ENCODE data around the gene CHCHD4. TPM values are rescaled to one million over a fixed set of nuclear protein-coding genes. Genes with fewer than 3 reads are reported as not detected.

CHCHD4 gene
- total RNA-seq, 1 donor = 6.7 TPM

DNA sequence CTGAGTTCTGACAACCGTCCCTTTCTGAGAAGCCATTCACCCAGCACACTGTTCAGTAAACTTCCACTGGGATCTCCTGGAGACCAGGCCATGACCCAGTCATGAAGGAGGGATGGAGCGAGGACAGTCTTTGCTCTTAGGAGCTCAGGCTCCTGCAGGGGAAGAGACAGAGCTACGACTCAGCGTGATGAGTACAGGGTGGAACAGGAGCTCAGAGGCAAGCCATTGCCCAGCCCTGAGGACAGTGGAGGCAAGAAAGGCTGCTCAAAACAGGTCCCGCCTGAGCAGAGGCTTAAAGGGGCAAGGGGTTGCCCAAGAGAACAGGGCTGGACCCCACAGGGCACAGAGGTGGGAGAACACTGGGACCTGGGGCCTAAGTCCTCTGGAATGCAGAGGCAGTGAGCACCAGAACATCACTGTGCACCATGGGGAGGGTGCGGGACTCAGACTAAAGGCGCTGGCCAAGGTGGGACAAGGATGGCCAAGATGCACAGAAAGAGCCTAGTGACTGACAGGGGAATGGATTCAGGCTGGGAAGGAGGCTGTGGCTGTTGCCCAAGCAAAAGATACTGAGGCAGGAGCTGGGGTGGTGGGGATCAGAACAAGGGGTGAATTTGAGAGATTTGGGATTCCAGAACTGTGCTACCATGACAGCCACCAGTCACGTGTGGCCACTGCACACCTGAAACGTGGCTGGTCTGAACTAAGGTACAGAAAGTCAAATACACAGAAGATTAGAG lies 26.0 kb upstream of the CHCHD4 start:
- no peak for DNase-seq (ENCODE audit: low read depth in 2 of 3, low spot score in 2 of 3)

DNA sequence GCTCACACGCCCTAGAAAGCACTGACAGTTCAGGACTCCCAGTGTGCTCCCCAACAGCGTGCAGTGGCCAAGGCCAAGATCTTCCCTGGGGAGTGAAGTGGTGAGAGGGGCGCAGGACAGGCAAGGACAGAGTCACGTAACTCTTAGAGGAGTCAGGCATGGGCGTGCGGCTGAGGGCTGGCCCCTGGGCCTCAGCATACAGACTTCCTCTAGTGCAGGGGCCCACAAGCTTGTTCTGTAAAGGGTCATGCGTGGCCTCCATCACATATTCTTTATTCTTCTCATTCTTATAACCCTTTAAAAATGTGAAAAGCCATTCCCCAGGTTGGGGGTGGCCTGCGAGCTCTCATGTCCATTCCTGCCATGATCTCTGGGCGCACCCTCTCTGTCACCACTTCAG lies 25.4 kb upstream of the CHCHD4 start:
- DNase-seq (ENCODE audit: low read depth in 2 of 3, low spot score in 2 of 3) = no peak

DNA sequence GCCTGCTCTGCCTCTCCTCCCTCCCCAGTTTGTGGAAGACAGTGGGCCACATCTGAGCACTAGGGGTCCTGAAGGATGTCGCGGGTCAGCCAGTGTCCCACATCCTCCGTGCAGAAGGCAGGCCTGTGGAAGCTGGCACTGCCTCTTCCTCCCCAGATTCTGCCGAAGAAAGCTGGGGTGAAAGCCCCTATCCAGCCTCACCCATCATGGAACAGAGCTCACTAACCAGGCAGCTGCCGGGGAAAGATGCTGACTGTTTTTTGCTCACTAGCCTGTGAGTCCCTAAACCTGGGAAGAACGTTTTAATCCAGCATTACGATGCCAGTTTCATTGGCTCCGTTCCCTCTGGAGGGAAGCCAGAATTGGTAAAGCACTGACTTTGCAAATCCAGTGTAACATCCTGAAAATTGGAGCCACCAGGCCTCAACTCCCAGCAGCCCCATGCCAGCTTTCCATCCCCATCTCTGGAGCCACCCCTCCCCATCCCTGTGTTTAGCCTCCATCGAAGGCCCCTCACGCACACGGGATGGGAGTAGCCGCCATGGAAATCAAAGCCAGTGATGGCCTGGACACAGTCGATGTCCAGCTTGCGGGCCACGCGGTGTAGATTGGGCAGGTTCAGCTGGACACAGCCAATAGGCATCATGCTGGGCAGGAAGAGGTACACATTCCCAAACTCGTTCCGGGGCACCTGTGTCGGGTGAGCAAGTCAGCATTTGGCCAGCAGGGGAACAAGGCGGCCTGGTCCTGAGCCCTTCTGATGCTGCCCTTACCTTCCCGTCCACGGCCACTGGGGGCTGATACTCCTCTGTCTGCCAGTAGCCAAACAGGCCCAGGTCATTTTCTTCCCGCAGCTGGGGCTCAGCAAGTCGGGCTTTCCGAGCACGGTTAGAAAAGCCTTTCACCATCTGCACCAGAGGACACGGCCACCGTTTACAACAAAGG lies 23.6 kb upstream of the CHCHD4 start:
- DNase-seq (ENCODE audit: low read depth in 2 of 3, low spot score in 2 of 3) = peak in 1 of 3 donors; percentile 16

DNA sequence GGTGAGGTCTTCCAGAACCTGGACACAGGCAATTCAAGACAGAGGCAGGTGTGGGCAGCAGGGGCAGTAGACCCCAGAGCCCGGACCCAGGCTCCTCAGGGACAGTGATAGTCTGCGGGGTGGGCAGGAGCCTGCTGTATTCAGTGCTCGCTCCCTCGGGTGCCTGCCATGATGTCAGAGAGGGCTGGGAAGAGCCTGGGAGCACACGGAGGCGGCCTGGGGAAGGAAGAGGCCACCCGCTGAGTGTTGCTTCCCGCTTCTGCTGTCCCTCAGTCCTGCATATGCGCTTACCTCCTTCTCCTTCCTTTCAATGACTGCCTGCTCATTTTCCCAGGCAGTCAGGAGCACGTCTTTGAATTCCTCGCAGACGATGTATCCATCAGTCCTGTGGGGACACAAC lies 22.9 kb upstream of the CHCHD4 start:
- DNase-seq (ENCODE audit: low read depth in 2 of 3, low spot score in 2 of 3) = no peak

DNA sequence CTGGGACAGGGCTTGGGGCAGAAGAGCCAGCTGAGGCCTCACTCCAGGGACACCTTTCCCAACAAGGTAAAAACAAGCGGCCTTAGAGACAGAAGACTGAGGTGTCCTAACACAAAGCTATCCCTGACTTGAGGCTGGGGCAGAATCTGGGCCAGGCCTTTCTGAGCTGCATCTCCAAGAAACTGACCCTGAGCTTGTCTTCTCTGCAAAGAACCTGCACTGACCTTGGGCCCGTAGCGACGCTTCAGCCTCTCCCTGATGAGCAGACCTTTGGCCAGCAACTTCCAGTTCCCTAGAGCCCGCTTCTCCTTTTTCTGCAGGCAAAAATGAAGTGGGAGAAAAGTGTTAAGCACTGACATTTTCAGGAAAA lies 22.4 kb upstream of the CHCHD4 start:
- no peak for DNase-seq (ENCODE audit: low read depth in 2 of 3, low spot score in 2 of 3)

DNA sequence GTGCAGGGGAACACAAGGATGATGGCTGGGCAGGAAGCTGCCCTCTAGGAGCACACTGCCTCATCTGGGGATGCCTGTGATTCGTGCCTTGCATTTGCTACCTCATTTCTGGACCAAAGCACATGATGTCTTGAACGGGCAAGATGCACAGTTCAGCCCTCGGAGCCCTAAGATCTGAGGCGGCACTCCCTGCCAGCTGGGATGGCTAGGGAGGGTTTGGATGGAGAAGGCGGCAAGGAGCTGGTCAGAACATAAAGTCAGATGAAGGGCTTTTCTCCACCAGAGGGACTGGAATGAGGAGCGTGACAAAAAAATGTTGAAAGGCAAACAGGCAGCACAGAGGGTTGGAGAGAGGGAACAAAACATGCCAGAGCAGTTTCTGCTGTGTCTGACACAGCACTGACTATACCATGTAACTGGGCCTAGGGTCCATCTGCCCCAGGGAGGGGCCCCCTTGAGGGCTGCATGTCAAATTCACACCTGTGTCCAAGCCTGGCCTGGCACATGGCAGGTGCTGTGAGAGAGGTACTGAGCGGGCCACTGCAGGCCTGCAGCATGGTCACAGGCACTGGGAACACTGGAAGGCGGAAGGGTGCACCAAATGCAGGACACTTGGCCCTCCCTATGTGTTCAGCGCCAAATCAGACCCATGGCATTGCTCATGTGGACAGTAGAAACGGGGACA lies 21.9 kb upstream of the CHCHD4 start:
- no peak for DNase-seq (ENCODE audit: low read depth in 2 of 3, low spot score in 2 of 3)

DNA sequence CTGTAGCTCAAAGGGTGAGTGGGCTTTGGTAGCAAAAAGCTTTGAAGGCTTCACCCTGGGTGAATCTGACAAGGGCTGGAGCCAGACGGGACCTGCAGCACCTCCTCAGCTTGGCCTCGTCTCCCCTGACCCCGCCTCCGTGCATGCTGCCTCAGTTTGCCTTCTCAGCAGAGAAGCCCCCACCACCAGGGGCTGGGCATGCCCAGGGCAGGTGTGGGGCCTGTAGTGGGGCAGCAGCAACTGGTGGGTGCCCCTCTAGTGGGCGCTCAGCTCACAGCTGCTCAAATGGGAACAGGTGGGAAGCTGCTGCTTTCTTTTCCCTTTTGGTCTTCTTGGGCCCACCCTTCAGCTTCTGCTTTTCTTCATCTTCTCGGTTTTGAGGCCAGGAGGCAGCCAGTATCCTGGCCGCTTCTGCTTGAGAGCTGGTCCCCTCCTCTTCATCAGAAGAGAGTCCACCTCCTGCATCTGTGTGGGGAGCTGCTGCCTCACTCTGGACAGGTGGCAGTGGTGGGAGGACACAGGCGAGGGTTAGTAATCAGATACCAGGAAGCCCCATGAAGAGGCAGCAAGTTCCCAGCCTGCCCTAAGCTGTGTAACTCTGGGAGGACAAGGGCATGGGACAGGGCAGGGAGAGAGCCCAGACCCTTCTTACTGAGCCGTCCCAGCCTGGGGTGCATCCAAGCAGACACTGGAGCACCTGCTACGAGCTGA lies 21.2 kb upstream of the CHCHD4 start:
- peak in 1 of 3 donors; percentile 20 for DNase-seq (ENCODE audit: low read depth in 2 of 3, low spot score in 2 of 3)

DNA sequence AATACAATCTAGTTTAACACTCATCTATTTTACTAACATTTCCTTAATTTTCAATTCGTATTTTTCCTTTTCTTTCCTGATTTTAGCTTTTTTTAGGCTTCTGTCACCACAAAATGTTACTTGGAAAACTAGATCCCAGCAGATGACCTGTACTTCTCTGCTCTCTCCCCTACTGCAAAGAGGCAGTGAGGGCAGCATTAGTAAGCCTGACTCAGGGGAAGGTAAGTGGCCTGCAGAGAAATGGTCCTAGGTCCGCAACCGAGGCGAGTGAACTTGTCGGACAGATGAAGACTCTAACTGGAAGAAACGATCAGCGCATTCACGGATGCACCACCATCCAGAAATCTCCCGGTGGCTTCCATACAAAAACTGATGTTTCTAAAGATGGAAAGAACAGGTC lies 20.6 kb upstream of the CHCHD4 start:
- DNase-seq (ENCODE audit: low read depth in 2 of 3, low spot score in 2 of 3) = no peak

DNA sequence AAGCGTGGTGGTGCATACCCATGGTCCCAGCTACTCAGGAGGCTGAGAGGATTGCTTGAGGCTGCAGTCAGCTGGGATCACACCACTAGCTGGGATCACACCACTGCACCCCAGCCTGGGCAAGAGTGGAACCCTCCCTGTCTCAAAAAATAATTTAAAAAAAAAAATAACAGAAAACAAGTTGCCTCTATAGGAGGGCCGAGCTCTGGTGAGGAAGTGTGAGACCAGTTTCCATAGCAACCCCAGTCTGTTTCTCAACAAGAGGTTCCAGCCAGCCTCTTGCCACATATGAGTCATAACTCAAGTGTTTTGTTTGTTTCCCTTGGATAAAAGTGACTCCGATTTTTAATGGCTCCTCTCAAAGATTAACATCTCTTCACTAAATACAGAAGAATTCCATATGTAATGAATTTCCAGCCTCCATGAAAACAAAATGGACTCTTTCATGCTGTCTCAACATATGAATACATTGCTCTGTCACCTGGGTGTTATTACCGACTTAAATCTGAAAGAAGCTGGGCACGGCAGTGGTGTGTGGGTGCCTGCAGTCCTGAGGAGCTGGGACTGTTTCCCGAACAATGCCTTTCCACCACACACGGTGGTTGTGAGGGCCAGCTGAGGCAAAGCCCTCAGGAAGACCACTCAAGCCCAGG lies 19.9 kb upstream of the CHCHD4 start:
- peak; percentile 63 to 97 (median 95) for DNase-seq (ENCODE audit: low read depth in 2 of 3, low spot score in 2 of 3)

DNA sequence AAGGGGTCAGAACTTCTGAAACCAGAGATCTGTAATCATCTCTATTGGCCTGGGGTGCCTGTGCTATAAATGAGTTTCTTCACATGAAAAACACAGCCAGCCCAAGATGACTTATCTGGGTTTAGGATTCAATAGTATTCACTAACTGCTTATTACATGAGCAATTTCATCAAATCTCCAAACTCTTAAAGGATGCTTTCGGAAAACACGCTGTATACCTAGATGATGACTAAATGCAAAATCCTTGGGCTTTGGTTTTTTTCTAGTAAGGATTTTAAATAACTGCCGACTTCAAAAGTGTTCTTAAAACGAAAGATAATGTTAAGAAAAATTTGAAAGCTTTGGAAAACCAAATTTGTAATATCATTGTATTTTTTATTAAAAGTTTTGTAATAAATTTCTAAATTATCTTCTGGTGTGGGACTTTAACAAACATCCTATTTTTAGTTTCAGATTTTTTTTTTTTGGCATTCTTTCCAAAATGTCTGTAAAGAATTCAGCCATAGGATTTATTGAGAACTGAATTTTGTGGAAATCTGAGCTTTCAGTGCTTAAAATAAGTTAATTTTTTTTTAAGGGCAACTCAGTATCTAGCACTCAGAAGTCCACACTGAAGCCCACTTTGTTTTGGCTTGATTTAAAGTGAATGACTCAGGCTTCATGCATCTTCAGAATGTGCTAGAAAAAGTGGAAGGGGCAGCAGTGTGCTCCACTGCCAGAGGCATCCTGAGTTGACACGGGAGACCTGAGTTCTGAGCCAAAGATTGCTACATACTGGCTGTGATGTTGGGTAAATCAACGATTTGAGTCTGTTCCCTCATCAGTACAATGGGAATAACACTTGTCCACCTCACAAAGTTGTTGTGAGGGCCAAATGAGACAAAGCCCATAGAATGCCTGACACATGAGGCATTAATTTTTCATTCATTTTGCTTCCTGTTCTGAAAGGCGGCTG lies 18.9 kb upstream of the CHCHD4 start:
- DNase-seq (ENCODE audit: low read depth in 2 of 3, low spot score in 2 of 3) = peak in 1 of 3 donors; percentile 31

DNA sequence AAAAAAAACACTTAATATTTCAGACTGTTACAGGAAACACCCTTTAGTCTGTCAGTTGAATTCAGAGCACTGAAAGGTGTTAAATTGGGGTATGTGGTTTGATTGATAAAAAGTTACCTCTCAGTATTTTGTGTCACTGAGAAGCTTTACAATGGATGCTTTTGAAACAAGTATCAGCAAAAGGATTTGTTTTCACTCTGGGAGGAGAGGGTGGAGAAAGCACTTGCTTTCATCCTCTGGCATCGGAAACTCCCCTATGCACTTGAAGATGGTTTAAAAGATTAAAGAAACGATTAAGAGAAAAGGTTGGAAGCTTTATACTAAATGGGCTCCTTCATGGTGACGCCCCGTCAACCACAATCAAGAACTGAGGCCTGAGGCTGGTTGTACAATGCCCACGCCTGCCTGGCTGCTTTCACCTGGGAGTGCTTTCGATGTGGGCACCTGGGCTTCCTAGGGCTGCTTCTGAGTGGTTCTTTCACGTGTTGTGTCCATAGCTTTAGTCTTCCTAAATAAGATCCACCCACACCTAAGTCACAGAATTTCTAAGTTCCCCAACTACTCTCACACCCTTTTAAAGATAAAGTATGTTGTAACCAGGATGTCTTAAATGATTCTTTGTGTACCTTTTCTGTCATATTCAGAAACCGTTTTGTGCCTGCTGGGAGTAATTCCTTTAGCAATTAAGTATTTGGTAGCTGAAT lies 18.0 kb upstream of the CHCHD4 start:
- peak in 1 of 3 donors; percentile 54 for DNase-seq (ENCODE audit: low read depth in 2 of 3, low spot score in 2 of 3)

DNA sequence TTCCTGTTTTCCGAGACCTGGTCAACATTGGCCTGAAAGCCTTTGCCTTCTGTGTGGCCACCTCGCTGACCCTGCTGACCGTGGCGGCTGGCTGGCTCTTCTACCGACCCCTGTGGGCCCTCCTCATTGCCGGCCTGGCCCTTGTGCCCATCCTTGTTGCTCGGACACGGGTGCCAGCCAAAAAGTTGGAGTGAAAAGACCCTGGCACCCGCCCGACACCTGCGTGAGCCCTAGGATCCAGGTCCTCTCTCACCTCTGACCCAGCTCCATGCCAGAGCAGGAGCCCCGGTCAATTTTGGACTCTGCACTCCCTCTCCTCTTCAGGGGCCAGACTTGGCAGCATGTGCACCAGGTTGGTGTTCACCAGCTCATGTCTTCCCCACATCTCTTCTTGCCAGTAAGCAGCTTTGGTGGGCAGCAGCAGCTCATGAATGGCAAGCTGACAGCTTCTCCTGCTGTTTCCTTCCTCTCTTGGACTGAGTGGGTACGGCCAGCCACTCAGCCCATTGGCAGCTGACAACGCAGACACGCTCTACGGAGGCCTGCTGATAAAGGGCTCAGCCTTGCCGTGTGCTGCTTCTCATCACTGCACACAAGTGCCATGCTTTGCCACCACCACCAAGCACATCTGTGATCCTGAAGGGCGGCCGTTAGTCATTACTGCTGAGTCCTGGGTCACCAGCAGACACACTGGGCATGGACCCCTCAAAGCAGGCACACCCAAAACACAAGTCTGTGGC lies 17.1 kb upstream of the CHCHD4 start:
- DNase-seq (ENCODE audit: low read depth in 2 of 3, low spot score in 2 of 3) = peak in 1 of 3 donors; percentile 67

DNA sequence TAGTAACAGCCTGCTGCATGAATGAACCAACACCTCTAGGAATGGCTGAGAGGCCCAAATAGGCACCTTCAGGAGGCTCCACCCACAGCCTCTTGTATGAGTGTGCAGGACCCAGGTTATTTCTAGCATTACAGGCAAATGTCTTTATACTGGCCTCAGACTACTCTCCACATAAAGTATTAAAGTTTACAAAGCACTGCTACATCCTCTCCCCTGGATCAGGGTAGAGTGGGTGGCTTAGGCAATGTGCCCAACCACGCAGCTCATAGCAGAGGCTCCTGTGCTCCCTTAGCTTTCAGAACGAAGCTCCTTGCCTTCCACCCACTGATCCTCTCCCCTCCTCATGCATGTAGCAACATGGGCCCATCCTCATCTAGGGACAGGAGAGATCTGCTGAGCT lies 16.5 kb upstream of the CHCHD4 start:
- no peak for DNase-seq (ENCODE audit: low read depth in 2 of 3, low spot score in 2 of 3)

DNA sequence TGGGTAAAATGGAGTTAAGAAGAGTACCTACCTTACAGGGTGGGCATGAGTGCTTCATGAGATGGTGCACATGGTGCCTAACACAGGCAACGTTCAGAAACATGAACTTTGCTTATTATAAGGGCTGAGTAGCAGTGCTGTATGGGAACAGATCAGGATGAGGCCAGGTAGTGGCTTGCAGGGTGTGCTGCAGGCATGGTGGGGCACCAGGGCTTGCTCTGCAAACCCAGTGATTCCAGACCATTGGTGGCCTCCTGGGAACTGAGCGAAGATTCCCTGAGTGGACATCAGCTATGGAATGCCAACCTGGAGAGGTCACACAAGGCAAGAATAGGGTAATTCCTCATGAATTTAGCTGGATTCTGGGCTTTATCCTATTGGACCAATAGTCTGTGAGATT lies 16.0 kb upstream of the CHCHD4 start:
- DNase-seq (ENCODE audit: low read depth in 2 of 3, low spot score in 2 of 3) = no peak

DNA sequence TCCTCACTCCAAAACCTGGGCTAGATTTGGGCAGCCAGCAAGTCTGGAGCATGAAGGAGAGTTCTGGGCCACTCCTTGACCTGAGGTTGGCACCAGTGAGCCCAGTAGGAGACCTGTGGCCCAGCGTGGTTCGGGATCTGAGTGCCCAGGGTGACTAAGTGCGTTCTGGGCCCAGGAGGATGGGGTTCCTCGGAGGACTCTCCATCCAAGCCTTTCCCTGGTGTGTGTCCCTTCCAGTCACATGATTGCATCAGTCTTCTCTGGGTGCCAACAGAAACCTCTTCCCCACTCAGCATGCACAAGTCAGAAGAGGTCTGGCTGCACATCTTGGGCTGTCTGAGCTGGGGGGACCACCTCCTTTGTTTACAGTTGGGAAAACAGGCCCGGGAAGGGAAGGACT lies 15.1 kb upstream of the CHCHD4 start:
- no peak for DNase-seq (ENCODE audit: low read depth in 2 of 3, low spot score in 2 of 3)

DNA sequence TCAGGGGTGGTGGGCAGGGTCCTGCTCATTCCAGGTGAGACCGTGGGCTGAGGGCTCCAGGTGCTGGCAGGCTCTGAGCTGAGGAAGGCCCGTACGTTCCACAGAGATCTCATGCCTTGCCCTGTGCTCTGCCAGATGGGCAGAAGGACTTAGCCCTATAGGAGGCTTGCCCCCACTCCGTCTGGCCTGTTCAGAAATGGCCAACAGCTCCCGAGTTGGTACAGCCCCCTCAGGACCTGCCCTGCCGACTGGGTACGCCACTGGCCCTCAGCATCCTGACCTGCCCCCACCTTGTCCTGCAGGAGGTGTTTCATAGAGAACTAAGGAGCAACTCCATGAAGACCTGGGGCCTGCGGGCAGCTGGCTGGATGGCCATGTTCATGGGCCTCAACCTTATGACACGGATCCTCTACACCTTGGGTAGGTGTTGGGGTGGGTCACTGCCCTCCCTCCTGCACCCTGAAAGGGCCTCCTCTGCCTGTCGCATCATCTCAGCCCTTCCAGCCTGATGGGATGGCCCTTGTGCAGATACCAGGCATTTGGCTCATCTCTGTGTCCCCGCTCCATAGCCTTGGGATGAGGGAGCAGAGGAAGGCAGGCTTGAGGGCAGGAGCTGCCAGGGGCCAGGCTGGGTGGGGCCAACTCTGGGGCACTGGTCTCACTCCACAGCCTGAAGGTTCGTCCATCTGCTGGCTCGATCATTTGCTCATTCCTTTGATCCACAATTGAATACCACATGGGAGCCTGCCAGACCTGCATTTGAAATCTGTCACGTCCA lies 14.4 kb upstream of the CHCHD4 start:
- no peak for DNase-seq (ENCODE audit: low read depth in 2 of 3, low spot score in 2 of 3)
